ENCODE data around the gene CBR3.

DNA sequence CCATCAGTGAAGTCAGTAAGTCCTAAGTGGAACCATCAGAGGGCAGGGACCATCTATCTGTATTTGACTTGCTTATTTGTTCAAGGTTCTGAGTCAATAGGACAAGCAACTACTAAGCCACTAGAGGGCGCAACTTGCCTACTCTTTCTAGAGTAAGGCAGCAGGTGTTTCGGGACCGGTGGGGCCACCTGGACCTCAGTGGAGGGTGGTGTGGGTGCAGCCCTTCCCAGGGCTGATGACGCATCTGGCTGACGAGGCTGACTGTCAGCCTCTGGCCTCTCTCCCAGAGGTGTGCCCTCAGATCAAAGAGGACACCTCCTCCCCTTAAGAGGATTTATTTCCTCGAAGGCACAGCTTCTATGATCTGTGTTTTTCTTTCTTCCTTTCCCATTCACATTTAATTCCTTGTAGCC lies 6.6 kb downstream of the CBR3 start:
- TF ChIP-seq, protein P1, sequence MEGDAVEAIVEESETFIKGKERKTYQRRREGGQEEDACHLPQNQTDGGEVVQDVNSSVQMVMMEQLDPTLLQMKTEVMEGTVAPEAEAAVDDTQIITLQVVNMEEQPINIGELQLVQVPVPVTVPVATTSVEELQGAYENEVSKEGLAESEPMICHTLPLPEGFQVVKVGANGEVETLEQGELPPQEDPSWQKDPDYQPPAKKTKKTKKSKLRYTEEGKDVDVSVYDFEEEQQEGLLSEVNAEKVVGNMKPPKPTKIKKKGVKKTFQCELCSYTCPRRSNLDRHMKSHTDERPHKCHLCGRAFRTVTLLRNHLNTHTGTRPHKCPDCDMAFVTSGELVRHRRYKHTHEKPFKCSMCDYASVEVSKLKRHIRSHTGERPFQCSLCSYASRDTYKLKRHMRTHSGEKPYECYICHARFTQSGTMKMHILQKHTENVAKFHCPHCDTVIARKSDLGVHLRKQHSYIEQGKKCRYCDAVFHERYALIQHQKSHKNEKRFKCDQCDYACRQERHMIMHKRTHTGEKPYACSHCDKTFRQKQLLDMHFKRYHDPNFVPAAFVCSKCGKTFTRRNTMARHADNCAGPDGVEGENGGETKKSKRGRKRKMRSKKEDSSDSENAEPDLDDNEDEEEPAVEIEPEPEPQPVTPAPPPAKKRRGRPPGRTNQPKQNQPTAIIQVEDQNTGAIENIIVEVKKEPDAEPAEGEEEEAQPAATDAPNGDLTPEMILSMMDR (conservative IDR thresholded peaks at IDR 0.05; ENCODE audit: low read length) = peak; percentile 92
- no peak for TF ChIP-seq EZH2phosphoT487 (IDR thresholded peaks at IDR 0.05; ENCODE audit: borderline replicate concordance)

Data from Loucy (cell line).